HL-60/S4 treated with retinoic acid at 250 ng/mL for 4 days and 3 days (cell line): ENCODE results near the gene RACK1.
"Not testable (repeated sequence)": the region's sequence is repeated elsewhere in the genome, so short reads cannot be mapped to it uniquely, and the experiment has no call there.

Experiments used
- in situ Hi-C: fragments of 300-500 bp; cut with MboI; formaldehyde crosslinking; loops from 2 replicates; pipeline ENCODE4 v1.7.0; 2022; ENCODE audit warnings: low sequenced_read_pairs

Gene RACK1

GRCh38 chr5:181217111-181217802, 26.4 kb downstream of the RACK1 start:
- in situ Hi-C loops: no loop called here

- in situ Hi-C loops: no loop called here
Observed at GRCh38 chr5:181215997-181216989, 27.4 kb downstream of the RACK1 start.

GRCh38 chr5:181214249-181214648, 29.5 kb downstream of the RACK1 start:
- in situ Hi-C loops: not testable (repeated sequence)

- in situ Hi-C loops: no loop called here
Observed at GRCh38 chr5:181212934-181213333, 30.8 kb downstream of the RACK1 start.

GRCh38 chr5:181212080-181212479, 31.6 kb downstream of the RACK1 start:
- in situ Hi-C loops: no loop called here

GRCh38 chr5:181211208-181211607, 32.5 kb downstream of the RACK1 start:
- in situ Hi-C loops: no loop called here

GRCh38 chr5:181210698-181211097, 33.0 kb downstream of the RACK1 start:
- in situ Hi-C loops: not testable (repeated sequence)

- in situ Hi-C loops: not testable (repeated sequence)
Observed at GRCh38 chr5:181210148-181210547, 33.6 kb downstream of the RACK1 start.

GRCh38 chr5:181209006-181209405, 34.7 kb downstream of the RACK1 start:
- in situ Hi-C loops: not testable (repeated sequence)

- in situ Hi-C loops: no loop called here
Observed at GRCh38 chr5:181207960-181208253, 35.8 kb downstream of the RACK1 start.

GRCh38 chr5:181207214-181207959, 36.3 kb downstream of the RACK1 start:
- in situ Hi-C loops: no loop called here

GRCh38 chr5:181205761-181206649, 37.7 kb downstream of the RACK1 start:
- in situ Hi-C loops: no loop called here

- in situ Hi-C loops: no loop called here
Observed at GRCh38 chr5:181204826-181205760, 38.6 kb downstream of the RACK1 start, which contains the start of gene TRIM7. Gene TRIM7 (minus strand): TSS chr5:181205196. CDS start chr5:181205110, 86 bp downstream.

- in situ Hi-C loops: no loop called here
Observed at GRCh38 chr5:181204113-181204825, 39.4 kb downstream of the RACK1 start.

GRCh38 chr5:181203777-181204112, 40.0 kb downstream of the RACK1 start:
- in situ Hi-C loops: no loop called here

- in situ Hi-C loops: no loop called here
Observed at GRCh38 chr5:181203093-181203711, 40.5 kb downstream of the RACK1 start.

GRCh38 chr5:181200816-181201215, 42.9 kb downstream of the RACK1 start:
- in situ Hi-C loops: no loop called here
